ENCODE results near the gene RXFP3.
"Not testable (repeated sequence)": the region's sequence is repeated elsewhere in the genome, so short reads cannot be mapped to it uniquely, and the experiment has no call there.

The RXFP3 gene

GRCh38 chr5:33936381-33937016 lies at the start of gene RXFP3:
Gene RXFP3, plus strand, starts transcription at chr5:33936386. Its CDS starts 355 bp downstream, at chr5:33936741.
- DNase-seq (ENCODE audit: low read depth) = peak; percentile 30

GRCh38 chr5:33887268-33887667 lies 48.9 kb upstream of the RXFP3 start:
- no peak for DNase-seq (ENCODE audit: low read depth)

- DNase-seq (ENCODE audit: low read depth) = peak; percentile 14
Observed at GRCh38 chr5:33888587-33888986, 47.6 kb upstream of the RXFP3 start.

GRCh38 chr5:33890131-33891032 lies 45.8 kb upstream of the RXFP3 start:
- peak; percentile 78 for DNase-seq (ENCODE audit: low read depth)

GRCh38 chr5:33891446-33891787 lies 44.8 kb upstream of the RXFP3 start:
- no peak for DNase-seq (ENCODE audit: low read depth)

- DNase-seq (ENCODE audit: low read depth) = peak; percentile 83
Observed at GRCh38 chr5:33891788-33892619, 44.2 kb upstream of the RXFP3 start, which contains the start of gene ADAMTS12. Gene ADAMTS12, minus strand, starts transcription at chr5:33891990. Its CDS starts 134 bp downstream, at chr5:33891856.

GRCh38 chr5:33892620-33893137 lies 43.5 kb upstream of the RXFP3 start:
- peak; percentile 87 for DNase-seq (ENCODE audit: low read depth)

GRCh38 chr5:33894566-33894965 lies 41.6 kb upstream of the RXFP3 start:
- peak; percentile 69 for DNase-seq (ENCODE audit: low read depth)

- DNase-seq (ENCODE audit: low read depth) = no peak
Observed at GRCh38 chr5:33901156-33901555, 35.0 kb upstream of the RXFP3 start.

GRCh38 chr5:33903118-33903517 lies 33.1 kb upstream of the RXFP3 start:
- DNase-seq (ENCODE audit: low read depth) = no peak

GRCh38 chr5:33905381-33905780 lies 30.8 kb upstream of the RXFP3 start:
- no peak for DNase-seq (ENCODE audit: low read depth)

- peak; percentile 22 for DNase-seq (ENCODE audit: low read depth)
Observed at GRCh38 chr5:33906248-33906647, 29.9 kb upstream of the RXFP3 start.

GRCh38 chr5:33914844-33915243 lies 21.3 kb upstream of the RXFP3 start:
- not testable (repeated sequence) for DNase-seq (ENCODE audit: low read depth)

GRCh38 chr5:33921002-33921401 lies 15.2 kb upstream of the RXFP3 start:
- DNase-seq (ENCODE audit: low read depth) = no peak

GRCh38 chr5:33925278-33925677 lies 10.9 kb upstream of the RXFP3 start:
- no peak for DNase-seq (ENCODE audit: low read depth)

- no peak for DNase-seq (ENCODE audit: low read depth)
Observed at GRCh38 chr5:33927685-33928084, 8.5 kb upstream of the RXFP3 start.

- no peak for DNase-seq (ENCODE audit: low read depth)
Observed at GRCh38 chr5:33928283-33928682, 7.9 kb upstream of the RXFP3 start.

GRCh38 chr5:33929925-33930690 lies 6.1 kb upstream of the RXFP3 start:
- DNase-seq (ENCODE audit: low read depth) = peak; percentile 46

- no peak for DNase-seq (ENCODE audit: low read depth)
Observed at GRCh38 chr5:33931136-33931535, 5.0 kb upstream of the RXFP3 start.

- no peak for DNase-seq (ENCODE audit: low read depth)
Observed at GRCh38 chr5:33933723-33934169, 2.4 kb upstream of the RXFP3 start.

- peak; percentile 93 for DNase-seq (ENCODE audit: low read depth)
Observed at GRCh38 chr5:33934176-33934575, 2.0 kb upstream of the RXFP3 start.

Measured in ELR (cell line).